Activated CD8-positive, alpha-beta T cell treated with anti-CD3 and anti-CD28 coated beads for 36 hours (primary cell): Measurements from ENCODE around the gene MYO15B. TPM values are rescaled to one million over a fixed set of nuclear protein-coding genes. Genes with fewer than 3 reads are reported as not detected.

Experiments
- ATAC-seq: fragments of 200-7000 bp; cut with Tn5 transposase; one replicate; pipeline ENCODE4 v1.10.0; 2021; ENCODE audit warnings: mild to moderate bottlenecking, moderate library complexity
- CTCF ChIA-PET: fragments of 350-600 bp; sonication (Branson Sonifier 250); formaldehyde crosslinking; loops from one replicate; lab custom pipeline; 2021; ENCODE audit warnings: antibody characterized with exemption; lab: Charles Lee
- POLR2A ChIA-PET: fragments of 350-600 bp; sonication (Branson Sonifier 250); formaldehyde crosslinking; loops from one replicate; lab custom pipeline; 2021; ENCODE audit warnings: antibody characterized with exemption; lab: Charles Lee
- DNase-seq: peaks from one replicate; pipeline ENCODE4 v3.0.0-alpha.2; 2020
- H3K27ac Mint-ChIP-seq: one replicate; pipeline ENCODE4 v1.8.0; 2021; ENCODE audit warnings: mild to moderate bottlenecking, mixed read lengths
- H3K27me3 Mint-ChIP-seq: one replicate; pipeline ENCODE4 v1.8.0; 2021; ENCODE audit warnings: mixed read lengths
- H3K36me3 Mint-ChIP-seq: one replicate; pipeline ENCODE4 v1.8.0; 2021; ENCODE audit warnings: low read depth, mixed read lengths
- H3K4me1 Mint-ChIP-seq: one replicate; pipeline ENCODE4 v1.8.0; 2021; ENCODE audit warnings: low read depth, mixed read lengths
- H3K4me3 Mint-ChIP-seq: one replicate; pipeline ENCODE4 v1.8.0; 2021; ENCODE audit warnings: mild to moderate bottlenecking, moderate library complexity, mixed read lengths
- H3K9me3 Mint-ChIP-seq: one replicate; pipeline ENCODE4 v1.8.0; 2021; ENCODE audit warnings: mixed read lengths
- CTCF ChIP-seq: fragments of 200-600 bp; IDR thresholded peaks from one replicate; pipeline ENCODE4 v1.8.0; 2022; ENCODE audit warnings: antibody characterized with exemption, mild to moderate bottlenecking
- intact Hi-C: fragments of 100-400 bp; cut with micrococcal nuclease; formaldehyde crosslinking; loops from one replicate; pipeline ENCODE4 v1.10.0; 2022
- total RNA-seq, 2 experiments: library from RNA; stranded (reverse); gene quantifications; one replicate each; pipeline ENCODE4 v1.2.3, GENCODE V29; 2021

Gene MYO15B
- total RNA-seq, 2 experiments from 2014 or later, result 24.9 to 28.7 TPM

- DNase-seq (no peak), ATAC-seq (no peak)
- Mint-ChIP-seq H3K36me3 (no peaks in the 10 kb centered on the region), H3K4me1 (no peaks in the 10 kb centered on the region), H3K27me3 (no peaks in the 10 kb centered on the region), H3K4me3 (no peak overlapping the region), H3K27ac (no peak overlapping the region), H3K9me3 (no peaks in the 10 kb centered on the region)
- POLR2A ChIA-PET, result interaction anchor here (1.9 kb wide), 1 partner anchor 24 kb away, joined by 4 read pairs; no protein-coding TSS in a partner anchor
- CTCF ChIA-PET, result no interaction called here
- no peak for TF ChIP-seq CTCF
- intact Hi-C loops, result no loop called here
Observed at GRCh38 chr17:75558666-75559530, 28.7 kb upstream of the MYO15B start.

- Mint-ChIP-seq H3K4me1 (no peaks in the 10 kb centered on the region), H3K4me3 (no peak overlapping the region), H3K27me3 (no peaks in the 10 kb centered on the region), H3K27ac (no peak overlapping the region), H3K9me3 (no peaks in the 10 kb centered on the region), H3K36me3 (no peaks in the 10 kb centered on the region)
- ChIA-PET POLR2A (interaction anchor here (1.9 kb wide), 1 partner anchor 25 kb away, joined by 4 read pairs; no protein-coding TSS in a partner anchor), CTCF (no interaction called here)
- intact Hi-C loops, result no loop called here
- ATAC-seq, result no peak
- no peak for TF ChIP-seq CTCF
- DNase-seq, result no peak
Observed at GRCh38 chr17:75559958-75560533, 27.6 kb upstream of the MYO15B start.

- ChIA-PET POLR2A (no interaction called here), CTCF (no interaction called here)
- intact Hi-C loops, result no loop called here
- no peaks in the 10 kb centered on the region for H3K36me3 Mint-ChIP-seq
- no peak for TF ChIP-seq CTCF
- no peak overlapping the region for H3K27ac Mint-ChIP-seq
- no peak overlapping the region for H3K4me3 Mint-ChIP-seq
- no peaks in the 10 kb centered on the region for H3K27me3 Mint-ChIP-seq
- no peak for DNase-seq
- no peaks in the 10 kb centered on the region for H3K4me1 Mint-ChIP-seq
- no peaks in the 10 kb centered on the region for H3K9me3 Mint-ChIP-seq
- ATAC-seq, result no peak
Observed at GRCh38 chr17:75561927-75562603, 25.5 kb upstream of the MYO15B start.

GRCh38 chr17:75563063-75563758, 24.4 kb upstream of the MYO15B start:
- no peak overlapping the region for H3K27ac Mint-ChIP-seq
- no peaks in the 10 kb centered on the region for H3K27me3 Mint-ChIP-seq
- H3K36me3 Mint-ChIP-seq, result no peaks in the 10 kb centered on the region

More at GRCh38 chr17:75563063-75563758, 24.4 kb upstream of the MYO15B start:
- DNase-seq, result no peak
- intact Hi-C loops, result no loop called here
- Mint-ChIP-seq H3K4me1 (no peaks in the 10 kb centered on the region), H3K4me3 (no peak overlapping the region), H3K9me3 (no peaks in the 10 kb centered on the region)
- no peak for TF ChIP-seq CTCF
- no peak for ATAC-seq
- CTCF ChIA-PET, result no interaction called here
- POLR2A ChIA-PET, result no interaction called here
